ENCODE data around the gene CLEC1A. TPM values are rescaled to one million over a fixed set of nuclear protein-coding genes. Genes with fewer than 3 reads are reported as not detected.

Gene CLEC1A
- total RNA-seq, 4 donors from 2014 or later: 2.9 to 10.7 (median 7.2) TPM

- TF ChIP-seq CTCF (IDR thresholded peaks at IDR 0.05; ENCODE audit: low read depth): no peak
Measured at GRCh38 chr12:10131111-10131690, 32.4 kb upstream of the CLEC1A start.

GRCh38 chr12:10130042-10130441 is 31.3 kb upstream of the CLEC1A start, which contains the start of gene CLEC7A:
CLEC7A (minus strand) TSS chr12:10130199; CDS start chr12:10130082, 117 bp downstream.
- no peak for TF ChIP-seq CTCF (IDR thresholded peaks at IDR 0.05; ENCODE audit: low read depth)

GRCh38 chr12:10128687-10129086 is 29.9 kb upstream of the CLEC1A start:
- no peak for TF ChIP-seq CTCF (IDR thresholded peaks at IDR 0.05; ENCODE audit: low read depth)

GRCh38 chr12:10126413-10126812 is 27.6 kb upstream of the CLEC1A start:
- TF ChIP-seq CTCF (IDR thresholded peaks at IDR 0.05; ENCODE audit: low read depth): no peak

GRCh38 chr12:10122689-10123088 is 23.9 kb upstream of the CLEC1A start:
- TF ChIP-seq CTCF (IDR thresholded peaks at IDR 0.05; ENCODE audit: low read depth): no peak

GRCh38 chr12:10121278-10121677 is 22.5 kb upstream of the CLEC1A start:
- no peak for TF ChIP-seq CTCF (IDR thresholded peaks at IDR 0.05; ENCODE audit: low read depth)

GRCh38 chr12:10119066-10119465 is 20.3 kb upstream of the CLEC1A start:
- no peak for TF ChIP-seq CTCF (IDR thresholded peaks at IDR 0.05; ENCODE audit: low read depth)
